ENCODE data around the gene ADARB2.

ADARB2 gene

GRCh38 chr10:1604246-1604645, 133.1 kb downstream of the ADARB2 start:
- Histone ChIP-seq H3K27me3 (ENCODE audit: insufficient read depth, low read length) (no peaks in the 10 kb centered on the region), H3K4me3 (ENCODE audit: low read depth, low read length) (no peak overlapping the region), H3K36me3 (ENCODE audit: insufficient read depth, low read length) (no peaks in the 10 kb centered on the region), H3K79me2 (ENCODE audit: control insufficient read depth, insufficient read depth, low read length, unreplicated experiment) (no peaks in the 10 kb centered on the region), H2AFZ (ENCODE audit: low read length, unreplicated experiment) (no peak overlapping the region), H3K4me1 (ENCODE audit: control insufficient read depth, insufficient read depth, low read length, unreplicated experiment) (no peaks in the 10 kb centered on the region), H3K27ac (ENCODE audit: low read depth, low read length) (no peak overlapping the region)

GRCh38 chr10:1603181-1603580, 134.1 kb downstream of the ADARB2 start:
- H3K4me1 ChIP-seq (ENCODE audit: control insufficient read depth, insufficient read depth, low read length, unreplicated experiment) = no peaks in the 10 kb centered on the region
- no peak overlapping the region for H3K27ac ChIP-seq (ENCODE audit: low read depth, low read length)
- no peak overlapping the region for H3K4me3 ChIP-seq (ENCODE audit: low read depth, low read length)
- H2AFZ ChIP-seq (ENCODE audit: low read length, unreplicated experiment) = no peak overlapping the region
- no peaks in the 10 kb centered on the region for H3K27me3 ChIP-seq (ENCODE audit: insufficient read depth, low read length)
- no peaks in the 10 kb centered on the region for H3K79me2 ChIP-seq (ENCODE audit: control insufficient read depth, insufficient read depth, low read length, unreplicated experiment)
- no peaks in the 10 kb centered on the region for H3K36me3 ChIP-seq (ENCODE audit: insufficient read depth, low read length)

- Histone ChIP-seq H3K27me3 (ENCODE audit: insufficient read depth, low read length) (no peaks in the 10 kb centered on the region), H2AFZ (ENCODE audit: low read length, unreplicated experiment) (no peak overlapping the region), H3K27ac (ENCODE audit: low read depth, low read length) (no peak overlapping the region), H3K4me1 (ENCODE audit: control insufficient read depth, insufficient read depth, low read length, unreplicated experiment) (no peaks in the 10 kb centered on the region), H3K4me3 (ENCODE audit: low read depth, low read length) (no peak overlapping the region), H3K36me3 (ENCODE audit: insufficient read depth, low read length) (no peaks in the 10 kb centered on the region), H3K79me2 (ENCODE audit: control insufficient read depth, insufficient read depth, low read length, unreplicated experiment) (no peaks in the 10 kb centered on the region)
Observed at GRCh38 chr10:1602037-1602484, 135.3 kb downstream of the ADARB2 start.

GRCh38 chr10:1601406-1601805, 135.9 kb downstream of the ADARB2 start:
- no peaks in the 10 kb centered on the region for H3K4me1 ChIP-seq (ENCODE audit: control insufficient read depth, insufficient read depth, low read length, unreplicated experiment)
- H3K4me3 ChIP-seq (ENCODE audit: low read depth, low read length) = no peak overlapping the region
- no peaks in the 10 kb centered on the region for H3K79me2 ChIP-seq (ENCODE audit: control insufficient read depth, insufficient read depth, low read length, unreplicated experiment)
- no peak overlapping the region for H2AFZ ChIP-seq (ENCODE audit: low read length, unreplicated experiment)
- no peak overlapping the region for H3K27ac ChIP-seq (ENCODE audit: low read depth, low read length)
- no peaks in the 10 kb centered on the region for H3K27me3 ChIP-seq (ENCODE audit: insufficient read depth, low read length)
- H3K36me3 ChIP-seq (ENCODE audit: insufficient read depth, low read length) = no peaks in the 10 kb centered on the region

GRCh38 chr10:1600861-1601260, 136.5 kb downstream of the ADARB2 start:
- no peak overlapping the region for H3K27ac ChIP-seq (ENCODE audit: low read depth, low read length)
- H3K4me3 ChIP-seq (ENCODE audit: low read depth, low read length) = no peak overlapping the region
- H3K4me1 ChIP-seq (ENCODE audit: control insufficient read depth, insufficient read depth, low read length, unreplicated experiment) = no peaks in the 10 kb centered on the region
- no peaks in the 10 kb centered on the region for H3K36me3 ChIP-seq (ENCODE audit: insufficient read depth, low read length)
- no peak overlapping the region for H2AFZ ChIP-seq (ENCODE audit: low read length, unreplicated experiment)
- H3K79me2 ChIP-seq (ENCODE audit: control insufficient read depth, insufficient read depth, low read length, unreplicated experiment) = no peaks in the 10 kb centered on the region
- H3K27me3 ChIP-seq (ENCODE audit: insufficient read depth, low read length) = no peaks in the 10 kb centered on the region

- no peaks in the 10 kb centered on the region for H3K79me2 ChIP-seq (ENCODE audit: control insufficient read depth, insufficient read depth, low read length, unreplicated experiment)
- H3K27ac ChIP-seq (ENCODE audit: low read depth, low read length) = no peak overlapping the region
- no peaks in the 10 kb centered on the region for H3K27me3 ChIP-seq (ENCODE audit: insufficient read depth, low read length)
- H2AFZ ChIP-seq (ENCODE audit: low read length, unreplicated experiment) = no peak overlapping the region
- H3K4me3 ChIP-seq (ENCODE audit: low read depth, low read length) = no peak overlapping the region
- H3K4me1 ChIP-seq (ENCODE audit: control insufficient read depth, insufficient read depth, low read length, unreplicated experiment) = no peaks in the 10 kb centered on the region
- no peaks in the 10 kb centered on the region for H3K36me3 ChIP-seq (ENCODE audit: insufficient read depth, low read length)
Observed at GRCh38 chr10:1598393-1599153, 138.8 kb downstream of the ADARB2 start.

- H3K36me3 ChIP-seq (ENCODE audit: insufficient read depth, low read length) = no peaks in the 10 kb centered on the region
Observed at GRCh38 chr10:1597370-1598146, 139.8 kb downstream of the ADARB2 start.

GRCh38 chr10:1596482-1597099, 140.7 kb downstream of the ADARB2 start:
- Histone ChIP-seq H3K4me3 (ENCODE audit: low read depth, low read length) (no peak overlapping the region), H3K4me1 (ENCODE audit: control insufficient read depth, insufficient read depth, low read length, unreplicated experiment) (no peaks in the 10 kb centered on the region), H3K36me3 (ENCODE audit: insufficient read depth, low read length) (no peaks in the 10 kb centered on the region), H3K27ac (ENCODE audit: low read depth, low read length) (no peak overlapping the region), H2AFZ (ENCODE audit: low read length, unreplicated experiment) (no peak overlapping the region), H3K79me2 (ENCODE audit: control insufficient read depth, insufficient read depth, low read length, unreplicated experiment) (no peaks in the 10 kb centered on the region), H3K27me3 (ENCODE audit: insufficient read depth, low read length) (no peaks in the 10 kb centered on the region)

More at GRCh38 chr10:1597370-1598146, 139.8 kb downstream of the ADARB2 start:
- no peaks in the 10 kb centered on the region for H3K4me1 ChIP-seq (ENCODE audit: control insufficient read depth, insufficient read depth, low read length, unreplicated experiment)
- H3K4me3 ChIP-seq (ENCODE audit: low read depth, low read length) = no peak overlapping the region
- no peaks in the 10 kb centered on the region for H3K79me2 ChIP-seq (ENCODE audit: control insufficient read depth, insufficient read depth, low read length, unreplicated experiment)
- H2AFZ ChIP-seq (ENCODE audit: low read length, unreplicated experiment) = no peak overlapping the region
- H3K27ac ChIP-seq (ENCODE audit: low read depth, low read length) = no peak overlapping the region
- no peaks in the 10 kb centered on the region for H3K27me3 ChIP-seq (ENCODE audit: insufficient read depth, low read length)

- Histone ChIP-seq H3K79me2 (ENCODE audit: control insufficient read depth, insufficient read depth, low read length, unreplicated experiment) (no peaks in the 10 kb centered on the region), H2AFZ (ENCODE audit: low read length, unreplicated experiment) (no peak overlapping the region), H3K4me3 (ENCODE audit: low read depth, low read length) (no peak overlapping the region), H3K36me3 (ENCODE audit: insufficient read depth, low read length) (no peaks in the 10 kb centered on the region), H3K27me3 (ENCODE audit: insufficient read depth, low read length) (no peaks in the 10 kb centered on the region), H3K27ac (ENCODE audit: low read depth, low read length) (no peak overlapping the region), H3K4me1 (ENCODE audit: control insufficient read depth, insufficient read depth, low read length, unreplicated experiment) (no peaks in the 10 kb centered on the region)
Observed at GRCh38 chr10:1595726-1596125, 141.6 kb downstream of the ADARB2 start.

GRCh38 chr10:1595242-1595600, 142.1 kb downstream of the ADARB2 start:
- no peaks in the 10 kb centered on the region for H3K79me2 ChIP-seq (ENCODE audit: control insufficient read depth, insufficient read depth, low read length, unreplicated experiment)
- no peak overlapping the region for H3K4me3 ChIP-seq (ENCODE audit: low read depth, low read length)
- H3K27ac ChIP-seq (ENCODE audit: low read depth, low read length) = no peak overlapping the region

More at GRCh38 chr10:1595242-1595600, 142.1 kb downstream of the ADARB2 start:
- H3K36me3 ChIP-seq (ENCODE audit: insufficient read depth, low read length) = no peaks in the 10 kb centered on the region
- no peaks in the 10 kb centered on the region for H3K27me3 ChIP-seq (ENCODE audit: insufficient read depth, low read length)
- H2AFZ ChIP-seq (ENCODE audit: low read length, unreplicated experiment) = no peak overlapping the region
- no peaks in the 10 kb centered on the region for H3K4me1 ChIP-seq (ENCODE audit: control insufficient read depth, insufficient read depth, low read length, unreplicated experiment)
